Measurements from ENCODE around the gene TRABD2B.

DNA sequence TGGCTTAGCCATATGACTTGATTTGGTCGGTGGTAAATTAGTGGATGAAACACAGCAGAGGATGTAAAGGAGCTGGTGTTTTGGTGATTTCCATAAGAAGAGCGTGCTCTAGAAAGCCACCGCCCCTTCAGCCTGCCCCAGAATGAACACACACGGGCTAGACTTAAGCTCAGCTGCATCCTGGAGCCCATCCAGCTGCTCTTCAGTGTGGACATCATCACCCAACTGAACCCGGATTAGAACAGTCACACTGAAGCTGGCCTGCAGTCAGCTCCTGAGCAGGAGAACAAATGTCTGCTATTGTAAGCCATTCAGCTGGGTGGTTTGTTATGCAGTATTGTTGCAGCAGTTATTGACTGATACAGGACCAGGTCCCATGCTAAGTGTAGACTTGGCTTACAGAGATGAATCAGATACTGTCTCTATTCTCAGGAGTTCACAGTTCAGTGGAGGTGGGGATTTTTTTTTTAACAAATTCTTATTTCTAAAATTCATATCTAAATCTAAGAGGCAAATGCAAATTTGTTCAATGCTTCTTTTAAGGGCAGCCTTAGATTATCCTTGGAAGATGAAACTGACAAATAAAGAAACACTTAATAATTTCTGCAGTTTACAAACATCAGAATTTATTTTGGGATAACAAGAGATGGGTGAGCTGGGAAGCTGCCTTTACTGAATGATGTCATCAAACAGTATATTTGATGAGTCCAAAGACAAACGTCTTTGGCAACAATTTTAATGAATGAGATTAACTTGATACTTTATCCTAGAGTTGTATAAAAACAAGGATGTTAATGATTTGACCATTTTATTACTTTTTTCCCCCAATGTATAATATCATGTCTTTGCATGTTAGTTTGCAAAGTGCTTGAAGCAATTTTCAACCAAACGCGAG lies 251.2 kb downstream of the TRABD2B start:
- TF ChIP-seq EP300 (IDR thresholded peaks at IDR 0.05; ENCODE audit: borderline replicate concordance in 1 of 2, low read depth in 1 of 2, low read length in 1 of 2) (no peak), RCOR1 (IDR thresholded peaks at IDR 0.05; ENCODE audit: low read length) (no peak), TAF1 (IDR thresholded peaks at IDR 0.05; ENCODE audit: borderline replicate concordance, low read depth, low read length) (no peak), RXRA (IDR thresholded peaks at IDR 0.05; ENCODE audit: borderline replicate concordance, low read depth) (no peak)
- TF ChIP-seq, protein P1, sequence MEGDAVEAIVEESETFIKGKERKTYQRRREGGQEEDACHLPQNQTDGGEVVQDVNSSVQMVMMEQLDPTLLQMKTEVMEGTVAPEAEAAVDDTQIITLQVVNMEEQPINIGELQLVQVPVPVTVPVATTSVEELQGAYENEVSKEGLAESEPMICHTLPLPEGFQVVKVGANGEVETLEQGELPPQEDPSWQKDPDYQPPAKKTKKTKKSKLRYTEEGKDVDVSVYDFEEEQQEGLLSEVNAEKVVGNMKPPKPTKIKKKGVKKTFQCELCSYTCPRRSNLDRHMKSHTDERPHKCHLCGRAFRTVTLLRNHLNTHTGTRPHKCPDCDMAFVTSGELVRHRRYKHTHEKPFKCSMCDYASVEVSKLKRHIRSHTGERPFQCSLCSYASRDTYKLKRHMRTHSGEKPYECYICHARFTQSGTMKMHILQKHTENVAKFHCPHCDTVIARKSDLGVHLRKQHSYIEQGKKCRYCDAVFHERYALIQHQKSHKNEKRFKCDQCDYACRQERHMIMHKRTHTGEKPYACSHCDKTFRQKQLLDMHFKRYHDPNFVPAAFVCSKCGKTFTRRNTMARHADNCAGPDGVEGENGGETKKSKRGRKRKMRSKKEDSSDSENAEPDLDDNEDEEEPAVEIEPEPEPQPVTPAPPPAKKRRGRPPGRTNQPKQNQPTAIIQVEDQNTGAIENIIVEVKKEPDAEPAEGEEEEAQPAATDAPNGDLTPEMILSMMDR (IDR thresholded peaks at IDR 0.05), result no peak
- TF ChIP-seq, protein P2, sequence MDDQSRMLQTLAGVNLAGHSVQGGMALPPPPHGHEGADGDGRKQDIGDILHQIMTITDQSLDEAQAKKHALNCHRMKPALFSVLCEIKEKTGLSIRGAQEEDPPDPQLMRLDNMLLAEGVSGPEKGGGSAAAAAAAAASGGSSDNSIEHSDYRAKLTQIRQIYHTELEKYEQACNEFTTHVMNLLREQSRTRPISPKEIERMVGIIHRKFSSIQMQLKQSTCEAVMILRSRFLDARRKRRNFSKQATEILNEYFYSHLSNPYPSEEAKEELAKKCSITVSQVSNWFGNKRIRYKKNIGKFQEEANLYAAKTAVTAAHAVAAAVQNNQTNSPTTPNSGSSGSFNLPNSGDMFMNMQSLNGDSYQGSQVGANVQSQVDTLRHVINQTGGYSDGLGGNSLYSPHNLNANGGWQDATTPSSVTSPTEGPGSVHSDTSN (IDR thresholded peaks at IDR 0.05), result no peak
- TF ChIP-seq, protein P3, sequence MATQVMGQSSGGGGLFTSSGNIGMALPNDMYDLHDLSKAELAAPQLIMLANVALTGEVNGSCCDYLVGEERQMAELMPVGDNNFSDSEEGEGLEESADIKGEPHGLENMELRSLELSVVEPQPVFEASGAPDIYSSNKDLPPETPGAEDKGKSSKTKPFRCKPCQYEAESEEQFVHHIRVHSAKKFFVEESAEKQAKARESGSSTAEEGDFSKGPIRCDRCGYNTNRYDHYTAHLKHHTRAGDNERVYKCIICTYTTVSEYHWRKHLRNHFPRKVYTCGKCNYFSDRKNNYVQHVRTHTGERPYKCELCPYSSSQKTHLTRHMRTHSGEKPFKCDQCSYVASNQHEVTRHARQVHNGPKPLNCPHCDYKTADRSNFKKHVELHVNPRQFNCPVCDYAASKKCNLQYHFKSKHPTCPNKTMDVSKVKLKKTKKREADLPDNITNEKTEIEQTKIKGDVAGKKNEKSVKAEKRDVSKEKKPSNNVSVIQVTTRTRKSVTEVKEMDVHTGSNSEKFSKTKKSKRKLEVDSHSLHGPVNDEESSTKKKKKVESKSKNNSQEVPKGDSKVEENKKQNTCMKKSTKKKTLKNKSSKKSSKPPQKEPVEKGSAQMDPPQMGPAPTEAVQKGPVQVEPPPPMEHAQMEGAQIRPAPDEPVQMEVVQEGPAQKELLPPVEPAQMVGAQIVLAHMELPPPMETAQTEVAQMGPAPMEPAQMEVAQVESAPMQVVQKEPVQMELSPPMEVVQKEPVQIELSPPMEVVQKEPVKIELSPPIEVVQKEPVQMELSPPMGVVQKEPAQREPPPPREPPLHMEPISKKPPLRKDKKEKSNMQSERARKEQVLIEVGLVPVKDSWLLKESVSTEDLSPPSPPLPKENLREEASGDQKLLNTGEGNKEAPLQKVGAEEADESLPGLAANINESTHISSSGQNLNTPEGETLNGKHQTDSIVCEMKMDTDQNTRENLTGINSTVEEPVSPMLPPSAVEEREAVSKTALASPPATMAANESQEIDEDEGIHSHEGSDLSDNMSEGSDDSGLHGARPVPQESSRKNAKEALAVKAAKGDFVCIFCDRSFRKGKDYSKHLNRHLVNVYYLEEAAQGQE (IDR thresholded peaks at IDR 0.05; ENCODE audit: low read depth, low read length), result no peak

Data from SK-N-SH (cell line).